Neural cell (in vitro differentiated cells): ENCODE measurements around the gene ANAPC2. TPM values are rescaled to one million over a fixed set of nuclear protein-coding genes. Genes with fewer than 3 reads are reported as not detected.

Source experiments
- H2AFZ ChIP-seq: fragments of 200-600, 300-800 bp; sonication (generic), shearing (Covaris generic); 2 replicates; pipeline ENCODE4 v1.6.0; 2014; ENCODE audit warnings: low read depth, mild to moderate bottlenecking, antibody characterized with exemption, low read length, moderate library complexity
- H3F3A ChIP-seq: fragments of 200-600 bp; shearing (Covaris generic); 2 replicates; pipeline ENCODE4 v1.6.1; 2016; ENCODE audit warnings: mild to moderate bottlenecking, moderate library complexity, mixed read lengths, antibody characterized with exemption, low read length; ENCODE audit not compliant: insufficient read depth, poor library complexity, severe bottlenecking
- H3K27ac ChIP-seq: fragments of 200-600, 300-800 bp; sonication (generic), shearing (Covaris generic); 2 replicates; pipeline ENCODE4 v1.5.1; 2014; ENCODE audit warnings: mild to moderate bottlenecking, low read length, moderate library complexity
- H3K27me3 ChIP-seq: fragments of 300-800, 200-600 bp; sonication (generic), shearing (Covaris generic); 2 replicates; pipeline ENCODE4 v1.6.0; 2014; ENCODE audit warnings: mild to moderate bottlenecking, low read depth, low read length, moderate library complexity; ENCODE audit not compliant: insufficient read depth
- H3K36me3 ChIP-seq: fragments of 300-800, 200-600 bp; sonication (generic), shearing (Covaris generic); 2 replicates; pipeline ENCODE4 v1.5.1; 2014; ENCODE audit warnings: mild to moderate bottlenecking, antibody characterized with exemption, low read length, moderate library complexity; ENCODE audit not compliant: insufficient read depth
- H3K4me2 ChIP-seq: fragments of 300-800, 200-600 bp; sonication (generic), shearing (Covaris generic); 2 replicates; pipeline ENCODE4 v1.6.0; 2014; ENCODE audit warnings: mild to moderate bottlenecking, low read length
- H3K4me3 ChIP-seq: fragments of 300-800, 200-600 bp; sonication (generic), shearing (Covaris generic); 2 replicates; pipeline ENCODE4 v1.5.1; 2014; ENCODE audit warnings: mild to moderate bottlenecking, low read length, moderate library complexity
- H3K79me2 ChIP-seq: fragments of 200-600 bp; shearing (Covaris generic); replicated peaks from 2 replicates; pipeline ENCODE4 v1.6.0; 2014; ENCODE audit warnings: mild to moderate bottlenecking, low read length, moderate library complexity; ENCODE audit not compliant: insufficient read depth
- H3K9ac ChIP-seq: fragments of 300-800, 200-600 bp; sonication (generic), shearing (Covaris generic); 2 replicates; pipeline ENCODE4 v1.6.1; 2016; ENCODE audit warnings: mild to moderate bottlenecking, low read length, mixed read lengths
- H3K9me2 ChIP-seq: fragments of 200-600 bp; shearing (Covaris generic); 2 replicates; pipeline ENCODE4 v1.6.1; 2016; ENCODE audit warnings: mild to moderate bottlenecking, low read length, mixed read lengths; ENCODE audit not compliant: insufficient read depth
- H3K9me3 ChIP-seq: fragments of 200-600, 300-800 bp; sonication (generic), shearing (Covaris generic); 2 replicates; pipeline ENCODE4 v1.6.1; 2016; ENCODE audit warnings: mild to moderate bottlenecking, mixed run types, low read length, moderate library complexity, mixed read lengths
- H4K20me1 ChIP-seq: fragments of 200-600 bp; shearing (Covaris generic); 2 replicates; pipeline ENCODE4 v1.6.1; 2016; ENCODE audit warnings: mild to moderate bottlenecking, mixed run types; ENCODE audit not compliant: insufficient read depth
- EP300 ChIP-seq: fragments of 450-650 bp; conservative IDR thresholded peaks from 2 replicates; pipeline ENCODE4 v1.6.1; 2014; ENCODE audit warnings: antibody characterized with exemption, mild to moderate bottlenecking, moderate library complexity; ENCODE audit not compliant: poor library complexity, severe bottlenecking
- EZH2 ChIP-seq: fragments of 200-600, 300-800 bp; shearing (Covaris generic), sonication (generic); IDR thresholded peaks from 2 replicates; pipeline ENCODE4 v1.6.1; 2014; ENCODE audit warnings: antibody characterized with exemption, low read length, borderline replicate concordance, mild to moderate bottlenecking; ENCODE audit not compliant: insufficient read depth, poor library complexity, severe bottlenecking
- MXI1 ChIP-seq: fragments of 450-650 bp; conservative IDR thresholded peaks from 2 replicates; pipeline ENCODE4 v1.6.1; 2014; ENCODE audit warnings: antibody characterized with exemption, mild to moderate bottlenecking; ENCODE audit not compliant: poor library complexity, severe bottlenecking
- POLR2AphosphoS5 ChIP-seq: IDR thresholded peaks from 2 replicates; pipeline ENCODE4 v1.6.1; 2012
- RAD21 ChIP-seq: fragments of 450-650 bp; conservative IDR thresholded peaks from 2 replicates; pipeline ENCODE4 v1.6.1; 2014; ENCODE audit warnings: antibody characterized with exemption, mild to moderate bottlenecking, moderate library complexity
- SMC3 ChIP-seq: fragments of 450-650 bp; conservative IDR thresholded peaks from 2 replicates; pipeline ENCODE4 v1.6.1; 2014; ENCODE audit warnings: antibody characterized with exemption, mild to moderate bottlenecking, moderate library complexity; ENCODE audit not compliant: poor library complexity
- TAF1 ChIP-seq: IDR thresholded peaks from 2 replicates; pipeline ENCODE4 v1.6.1; 2012; ENCODE audit warnings: low read depth
- polyA plus RNA-seq: library from polyadenylated mRNA; depleted of rRNA; stranded (reverse); fragments of >200 nt; gene quantifications from 2 replicates; pipeline ENCODE4 v1.2.3, GENCODE V29; 2014
- TF ChIP-seq, protein P1 (sequence below): IDR thresholded peaks from 2 replicates; pipeline ENCODE4 v1.6.1; 2012; ENCODE audit warnings: borderline replicate concordance
- TF ChIP-seq, protein P2 (sequence below): fragments of 450-650 bp; IDR thresholded peaks from 2 replicates; pipeline ENCODE4 v1.5.1; 2014; ENCODE audit warnings: antibody characterized with exemption, mild to moderate bottlenecking, moderate library complexity; ENCODE audit not compliant: poor library complexity, severe bottlenecking

ANAPC2 gene
- polyA plus RNA-seq, 1 donor from 2014 or later, result 38.1 TPM

GRCh38 chr9:137228968-137229896, 40.9 kb upstream of the ANAPC2 start:
- no peaks in the 10 kb centered on the region for H3F3A ChIP-seq
- no peak overlapping the region for H3K27ac ChIP-seq
- H3K9ac ChIP-seq, result no peak overlapping the region
- no peak overlapping the region for H3K4me3 ChIP-seq
- H3K4me2 ChIP-seq, result no peak overlapping the region
- H3K79me2 ChIP-seq, result no peaks in the 10 kb centered on the region
- no peaks in the 10 kb centered on the region for H4K20me1 ChIP-seq
- H3K36me3 ChIP-seq, result no peaks in the 10 kb centered on the region
- no peaks in the 10 kb centered on the region for H3K27me3 ChIP-seq
- no peak for TF ChIP-seq RAD21
- no peaks in the 10 kb centered on the region for H3K9me3 ChIP-seq
- no peak overlapping the region for H2AFZ ChIP-seq
- no peaks in the 10 kb centered on the region for H3K9me2 ChIP-seq

DNA sequence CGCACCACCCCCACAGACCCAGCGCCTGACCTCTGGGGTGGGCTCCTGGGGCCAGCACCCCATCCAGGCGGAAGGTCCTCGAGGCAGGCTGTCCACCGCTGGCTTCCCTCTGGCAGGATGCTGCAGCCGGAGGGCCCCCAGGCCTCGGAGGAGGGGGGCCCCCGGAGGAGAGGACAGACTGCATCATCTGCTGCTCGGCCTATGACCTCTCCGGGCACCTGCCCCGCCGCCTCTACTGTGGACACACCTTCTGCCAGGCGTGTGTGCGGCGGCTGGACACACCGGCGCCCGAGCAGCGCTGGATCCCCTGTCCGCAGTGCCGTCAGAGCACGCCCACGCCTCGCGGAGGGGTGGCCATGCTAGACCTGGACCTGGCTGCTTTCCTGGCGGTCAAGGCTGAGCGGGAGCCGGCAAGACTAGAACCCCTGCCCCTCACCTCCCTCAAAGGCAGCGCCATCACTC, 40.2 kb upstream of the ANAPC2 start:
- Histone ChIP-seq H3K9me2 (no peaks in the 10 kb centered on the region), H4K20me1 (no peaks in the 10 kb centered on the region), H3K4me3 (no peak overlapping the region), H3K9ac (no peak overlapping the region), H3K9me3 (no peaks in the 10 kb centered on the region), H2AFZ (no peak overlapping the region), H3K79me2 (no peaks in the 10 kb centered on the region), H3K36me3 (no peaks in the 10 kb centered on the region), H3F3A (no peaks in the 10 kb centered on the region), H3K4me2 (no peak overlapping the region), H3K27ac (no peak overlapping the region), H3K27me3 (no peaks in the 10 kb centered on the region)
- TF ChIP-seq MXI1, result no peak

GRCh38 chr9:137227853-137228505, 39.6 kb upstream of the ANAPC2 start:
- no peaks in the 10 kb centered on the region for H3K9me2 ChIP-seq
- no peak overlapping the region for H2AFZ ChIP-seq
- H4K20me1 ChIP-seq, result no peaks in the 10 kb centered on the region
- no peak overlapping the region for H3K9ac ChIP-seq
- TF ChIP-seq EZH2 (no peak), MXI1 (no peak), EP300 (no peak), SMC3 (no peak)
- H3K27me3 ChIP-seq, result no peaks in the 10 kb centered on the region
- H3K27ac ChIP-seq, result no peak overlapping the region
- no peaks in the 10 kb centered on the region for H3K79me2 ChIP-seq
- no peaks in the 10 kb centered on the region for H3K36me3 ChIP-seq
- no peaks in the 10 kb centered on the region for H3F3A ChIP-seq
- no peak overlapping the region for H3K4me2 ChIP-seq
- no peak overlapping the region for H3K4me3 ChIP-seq
- H3K9me3 ChIP-seq, result no peaks in the 10 kb centered on the region

GRCh38 chr9:137227054-137227852, 38.9 kb upstream of the ANAPC2 start, which contains the start of gene RNF224:
TSS of gene RNF224 (plus strand) at chr9:137227502. CDS start at chr9:137228336, 834 bp downstream.
- Histone ChIP-seq H3K9ac (no peak within 1 kb of the TSS), H4K20me1 (no peaks in the 10 kb centered on the region), H2AFZ (no peak within 1 kb of the TSS), H3K27me3 (no peaks in the 10 kb centered on the region), H3K9me2 (no peaks in the 10 kb centered on the region), H3K4me3 (no peak within 1 kb of the TSS), H3K36me3 (no peaks in the 10 kb centered on the region), H3K27ac (no peak within 1 kb of the TSS), H3K4me2 (no peak within 1 kb of the TSS), H3F3A (no peaks in the 10 kb centered on the region), H3K79me2 (no peaks in the 10 kb centered on the region), H3K9me3 (no peaks in the 10 kb centered on the region)
- TF ChIP-seq TAF1 (no peak), RAD21 (peak; percentile 90), EZH2 (no peak), MXI1 (no peak), SMC3 (peak; percentile 90), EP300 (no peak), POLR2AphosphoS5 (no peak)
- TF ChIP-seq, protein P1, sequence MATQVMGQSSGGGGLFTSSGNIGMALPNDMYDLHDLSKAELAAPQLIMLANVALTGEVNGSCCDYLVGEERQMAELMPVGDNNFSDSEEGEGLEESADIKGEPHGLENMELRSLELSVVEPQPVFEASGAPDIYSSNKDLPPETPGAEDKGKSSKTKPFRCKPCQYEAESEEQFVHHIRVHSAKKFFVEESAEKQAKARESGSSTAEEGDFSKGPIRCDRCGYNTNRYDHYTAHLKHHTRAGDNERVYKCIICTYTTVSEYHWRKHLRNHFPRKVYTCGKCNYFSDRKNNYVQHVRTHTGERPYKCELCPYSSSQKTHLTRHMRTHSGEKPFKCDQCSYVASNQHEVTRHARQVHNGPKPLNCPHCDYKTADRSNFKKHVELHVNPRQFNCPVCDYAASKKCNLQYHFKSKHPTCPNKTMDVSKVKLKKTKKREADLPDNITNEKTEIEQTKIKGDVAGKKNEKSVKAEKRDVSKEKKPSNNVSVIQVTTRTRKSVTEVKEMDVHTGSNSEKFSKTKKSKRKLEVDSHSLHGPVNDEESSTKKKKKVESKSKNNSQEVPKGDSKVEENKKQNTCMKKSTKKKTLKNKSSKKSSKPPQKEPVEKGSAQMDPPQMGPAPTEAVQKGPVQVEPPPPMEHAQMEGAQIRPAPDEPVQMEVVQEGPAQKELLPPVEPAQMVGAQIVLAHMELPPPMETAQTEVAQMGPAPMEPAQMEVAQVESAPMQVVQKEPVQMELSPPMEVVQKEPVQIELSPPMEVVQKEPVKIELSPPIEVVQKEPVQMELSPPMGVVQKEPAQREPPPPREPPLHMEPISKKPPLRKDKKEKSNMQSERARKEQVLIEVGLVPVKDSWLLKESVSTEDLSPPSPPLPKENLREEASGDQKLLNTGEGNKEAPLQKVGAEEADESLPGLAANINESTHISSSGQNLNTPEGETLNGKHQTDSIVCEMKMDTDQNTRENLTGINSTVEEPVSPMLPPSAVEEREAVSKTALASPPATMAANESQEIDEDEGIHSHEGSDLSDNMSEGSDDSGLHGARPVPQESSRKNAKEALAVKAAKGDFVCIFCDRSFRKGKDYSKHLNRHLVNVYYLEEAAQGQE, result no peak
- TF ChIP-seq, protein P2, sequence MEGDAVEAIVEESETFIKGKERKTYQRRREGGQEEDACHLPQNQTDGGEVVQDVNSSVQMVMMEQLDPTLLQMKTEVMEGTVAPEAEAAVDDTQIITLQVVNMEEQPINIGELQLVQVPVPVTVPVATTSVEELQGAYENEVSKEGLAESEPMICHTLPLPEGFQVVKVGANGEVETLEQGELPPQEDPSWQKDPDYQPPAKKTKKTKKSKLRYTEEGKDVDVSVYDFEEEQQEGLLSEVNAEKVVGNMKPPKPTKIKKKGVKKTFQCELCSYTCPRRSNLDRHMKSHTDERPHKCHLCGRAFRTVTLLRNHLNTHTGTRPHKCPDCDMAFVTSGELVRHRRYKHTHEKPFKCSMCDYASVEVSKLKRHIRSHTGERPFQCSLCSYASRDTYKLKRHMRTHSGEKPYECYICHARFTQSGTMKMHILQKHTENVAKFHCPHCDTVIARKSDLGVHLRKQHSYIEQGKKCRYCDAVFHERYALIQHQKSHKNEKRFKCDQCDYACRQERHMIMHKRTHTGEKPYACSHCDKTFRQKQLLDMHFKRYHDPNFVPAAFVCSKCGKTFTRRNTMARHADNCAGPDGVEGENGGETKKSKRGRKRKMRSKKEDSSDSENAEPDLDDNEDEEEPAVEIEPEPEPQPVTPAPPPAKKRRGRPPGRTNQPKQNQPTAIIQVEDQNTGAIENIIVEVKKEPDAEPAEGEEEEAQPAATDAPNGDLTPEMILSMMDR, result peak; percentile 93
